Activated naive CD8-positive, alpha-beta T cell treated with anti-CD3 and anti-CD28 coated beads, Interleukin-2, amount 50 U/mL, for 16 hours (primary cell): ENCODE results near the gene SH3PXD2A.
"Not testable (repeated sequence)": the region's sequence is repeated elsewhere in the genome, so short reads cannot be mapped to it uniquely, and the experiment has no call there.

Source experiments
- DNase-seq: peaks from one replicate; pipeline ENCODE4 v3.0.0-alpha.2; 2020; ENCODE audit warnings: low read depth, low spot score

Gene SH3PXD2A

GRCh38 chr10:103813312-103813711 lies 42.1 kb downstream of the SH3PXD2A start:
- DNase-seq: not testable (repeated sequence)

- no peak for DNase-seq
Measured at GRCh38 chr10:103812432-103812831, 42.9 kb downstream of the SH3PXD2A start.

- DNase-seq: no peak
Measured at GRCh38 chr10:103812004-103812403, 43.4 kb downstream of the SH3PXD2A start.

DNA sequence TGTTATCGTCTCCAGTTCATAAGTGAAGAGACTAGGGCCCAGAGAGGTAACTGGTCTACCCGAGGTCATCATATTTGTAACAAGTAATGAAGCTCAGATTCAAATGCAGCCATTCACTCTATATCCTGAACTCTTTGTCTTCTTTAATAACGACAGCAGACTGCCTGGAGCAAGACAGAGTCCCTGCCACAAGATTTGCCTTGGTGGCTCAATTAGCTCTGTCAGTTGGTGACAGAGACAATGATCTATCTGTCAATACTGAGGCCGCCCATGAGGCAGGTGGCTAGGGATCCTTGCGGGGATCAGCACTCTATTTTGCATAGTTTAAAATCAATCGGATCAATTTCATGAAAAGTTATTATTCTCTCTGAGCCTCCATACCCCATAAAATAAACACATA lies 43.9 kb downstream of the SH3PXD2A start:
- DNase-seq: no peak

DNA sequence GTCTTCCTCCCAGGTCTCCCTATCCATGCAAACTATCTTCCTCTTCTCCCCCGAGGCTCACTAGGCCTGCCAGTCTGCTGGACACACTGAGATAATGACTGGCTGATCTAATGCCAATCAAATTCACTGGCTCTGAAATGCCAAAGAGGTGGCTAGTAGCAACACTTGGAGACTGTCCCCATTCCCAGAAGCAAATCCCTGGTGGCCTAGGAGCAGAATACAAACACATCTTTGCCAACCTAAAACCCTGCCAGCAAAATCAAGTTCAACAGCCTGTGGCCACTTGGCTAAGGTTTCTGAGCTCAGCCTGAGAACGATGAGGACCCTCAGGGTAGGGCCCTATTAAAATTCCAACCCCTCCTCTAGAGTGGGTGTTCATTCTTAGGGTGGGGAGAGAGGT lies 46.6 kb downstream of the SH3PXD2A start:
- no peak for DNase-seq

GRCh38 chr10:103807996-103808395 lies 47.4 kb downstream of the SH3PXD2A start:
- no peak for DNase-seq

DNA sequence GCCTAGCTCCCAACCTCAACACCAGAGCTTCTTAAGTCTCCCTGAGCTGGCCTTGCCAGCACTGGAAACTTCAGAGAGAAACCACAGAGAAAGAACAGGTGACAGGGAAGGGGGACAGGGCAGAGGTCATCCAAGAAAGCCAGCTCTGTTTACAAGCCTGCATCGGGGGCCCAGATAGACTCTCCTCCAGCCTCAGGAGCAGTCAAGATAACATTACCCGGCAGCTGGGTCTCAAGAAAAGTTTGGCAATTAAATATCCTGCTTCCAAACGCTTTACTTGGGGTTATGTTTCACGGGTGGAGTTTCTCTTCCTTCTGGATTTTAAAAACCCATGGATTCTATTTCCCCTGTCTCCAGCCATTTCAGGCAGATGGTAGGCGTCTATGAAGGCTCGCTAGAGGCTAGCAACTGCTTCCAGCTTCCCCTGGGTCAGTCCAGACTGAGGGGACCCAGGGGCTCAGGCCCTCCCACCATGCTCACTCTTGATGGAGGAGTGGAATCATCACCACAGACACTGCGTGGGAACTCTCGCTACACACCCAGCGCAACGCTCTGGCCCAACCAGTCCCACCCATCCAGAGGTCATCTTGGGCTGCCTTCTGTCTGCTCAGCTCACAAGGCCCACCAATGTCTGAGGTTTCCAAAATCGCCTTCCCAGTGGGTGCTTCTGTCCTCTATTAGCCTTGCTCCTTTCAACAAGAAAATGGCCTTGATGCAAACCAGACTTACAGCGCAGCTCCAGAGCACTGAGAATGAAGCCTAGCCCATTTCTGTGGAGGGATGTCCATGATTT lies 48.8 kb downstream of the SH3PXD2A start:
- DNase-seq: no peak

- no peak for DNase-seq
Measured at GRCh38 chr10:103805781-103806180, 49.6 kb downstream of the SH3PXD2A start.

DNA sequence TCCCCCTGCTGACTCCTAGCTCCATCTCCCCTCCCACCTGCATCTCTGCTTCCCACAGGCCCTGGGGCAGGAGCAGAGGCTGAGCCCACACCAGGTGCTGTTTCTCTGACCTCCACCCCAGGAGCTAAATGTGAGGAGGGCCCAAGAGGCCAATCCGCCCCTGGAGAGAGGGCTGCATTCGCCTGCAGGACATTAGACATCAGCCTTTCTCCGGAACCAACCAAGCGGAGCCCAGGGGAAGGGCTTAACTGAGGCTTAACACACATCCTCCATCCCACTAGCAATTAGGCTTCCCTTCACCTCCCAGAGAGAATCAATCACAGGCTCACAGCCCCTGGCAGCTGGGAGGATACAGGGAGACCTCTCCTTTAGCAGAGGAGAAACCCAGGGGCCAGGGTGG lies 50.5 kb downstream of the SH3PXD2A start:
- no peak for DNase-seq

DNA sequence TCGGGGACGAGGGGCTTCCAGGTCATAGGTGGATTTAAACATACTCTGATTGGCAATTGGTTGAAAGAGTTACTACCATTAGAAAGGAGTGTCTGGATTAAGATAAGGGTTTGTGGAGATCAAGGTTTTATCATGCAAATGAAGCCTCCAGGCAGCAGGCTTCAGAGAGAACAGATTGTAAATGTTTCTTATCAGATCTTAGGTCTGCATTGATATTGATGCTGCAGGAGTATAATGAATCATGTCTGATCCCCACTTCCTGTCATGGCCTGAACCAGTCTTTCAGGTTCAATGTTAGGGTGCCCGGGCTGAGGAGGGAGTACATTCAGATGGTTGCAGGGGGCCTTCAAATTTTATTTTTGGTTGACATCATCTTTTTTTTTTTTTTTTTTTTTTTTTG lies 51.4 kb downstream of the SH3PXD2A start:
- DNase-seq: no peak

- DNase-seq: no peak
Measured at GRCh38 chr10:103802637-103803353, 52.6 kb downstream of the SH3PXD2A start.

DNA sequence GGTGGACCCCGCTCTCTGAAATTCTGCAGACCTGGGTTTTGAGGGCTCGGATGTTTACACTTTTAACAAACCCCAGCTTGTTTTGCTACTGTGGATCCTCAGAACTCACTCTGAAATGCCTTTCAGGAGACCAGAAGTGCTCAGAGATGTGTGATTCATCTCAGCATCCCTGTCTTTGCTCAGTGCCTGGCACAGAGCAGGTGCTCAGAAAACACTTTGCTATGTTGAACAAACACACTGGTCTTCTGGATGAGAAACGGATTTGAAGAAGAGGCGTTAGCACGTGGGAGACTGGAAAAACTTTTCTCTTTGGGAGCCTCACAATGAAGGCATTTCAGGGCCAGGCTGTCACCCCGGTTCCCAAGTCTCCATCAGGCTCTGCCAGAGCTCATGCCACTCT lies 53.3 kb downstream of the SH3PXD2A start:
- DNase-seq: no peak

DNA sequence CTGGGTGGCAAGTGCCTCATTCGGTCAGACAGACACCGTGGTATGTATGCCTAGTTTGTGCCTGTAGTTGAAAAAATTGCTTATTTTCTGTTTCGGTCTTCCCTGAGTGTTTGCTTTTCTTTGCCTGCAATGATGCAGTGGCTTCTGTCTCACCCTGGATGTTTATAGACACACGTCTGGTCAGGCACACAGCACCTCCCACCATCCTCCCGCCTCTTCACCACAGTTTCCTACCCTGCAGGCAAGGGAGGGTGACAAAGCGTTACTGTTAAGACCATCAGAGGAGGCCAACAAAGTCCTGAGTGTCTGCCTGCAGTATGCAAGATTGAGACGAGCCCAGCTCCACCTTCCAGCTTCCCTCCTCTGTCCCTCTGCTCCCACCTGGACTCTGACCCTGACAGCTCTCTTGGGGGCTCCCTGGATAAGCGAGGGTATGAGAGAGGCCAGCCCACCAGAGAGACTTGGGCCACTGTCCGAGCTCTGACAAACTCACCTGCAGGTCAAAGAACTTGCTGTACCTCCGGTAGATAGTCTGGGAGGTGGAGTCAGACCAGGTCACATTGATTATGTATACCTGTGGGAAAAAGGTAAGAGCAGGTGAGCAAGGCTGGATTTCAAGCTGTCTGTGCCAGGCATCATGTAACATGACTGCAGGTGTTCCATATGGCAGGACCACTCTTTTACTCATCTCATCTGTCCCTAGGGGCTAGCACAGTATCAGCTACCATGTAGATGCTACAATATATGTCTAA lies 54.4 kb downstream of the SH3PXD2A start:
- no peak for DNase-seq

DNA sequence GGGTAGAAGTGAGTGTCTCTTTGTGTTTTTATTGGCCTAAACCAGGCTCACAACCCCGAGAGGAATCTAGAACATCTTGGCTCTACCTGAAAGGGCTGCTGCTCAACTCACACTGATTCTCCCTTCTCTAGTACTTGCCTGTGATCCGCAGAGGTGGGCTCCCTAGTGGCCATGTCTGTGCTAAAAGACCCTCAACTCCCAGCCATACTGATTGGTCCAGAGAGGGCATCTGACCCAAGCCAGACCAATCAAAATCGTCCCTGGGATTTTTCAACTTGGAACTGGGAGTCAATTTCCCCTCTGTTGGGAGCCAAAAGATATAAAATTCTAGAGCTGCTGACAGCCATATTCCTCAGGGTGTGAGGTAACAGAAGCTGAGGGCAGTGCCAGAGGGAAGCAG lies 55.3 kb downstream of the SH3PXD2A start:
- DNase-seq: no peak

DNA sequence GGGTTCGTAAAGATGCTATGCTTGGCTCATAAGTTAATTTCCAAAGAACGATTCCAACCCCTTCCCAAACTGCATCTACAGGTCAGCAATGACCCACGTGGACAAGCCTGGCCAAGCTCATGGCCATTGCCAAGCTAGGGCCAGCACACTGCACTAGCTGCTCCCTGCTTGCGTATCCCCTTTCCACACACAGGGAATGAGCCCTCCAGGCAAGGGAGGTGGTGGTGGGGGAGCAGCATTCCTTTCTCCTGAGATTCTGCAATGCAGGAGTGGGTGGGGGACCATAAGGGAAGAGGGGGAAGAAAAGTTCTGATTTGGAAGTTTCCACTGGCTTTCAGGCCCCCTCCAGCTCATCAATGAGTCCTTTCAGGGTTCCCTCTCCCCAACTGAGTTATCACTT lies 56.0 kb downstream of the SH3PXD2A start:
- DNase-seq: no peak

DNA sequence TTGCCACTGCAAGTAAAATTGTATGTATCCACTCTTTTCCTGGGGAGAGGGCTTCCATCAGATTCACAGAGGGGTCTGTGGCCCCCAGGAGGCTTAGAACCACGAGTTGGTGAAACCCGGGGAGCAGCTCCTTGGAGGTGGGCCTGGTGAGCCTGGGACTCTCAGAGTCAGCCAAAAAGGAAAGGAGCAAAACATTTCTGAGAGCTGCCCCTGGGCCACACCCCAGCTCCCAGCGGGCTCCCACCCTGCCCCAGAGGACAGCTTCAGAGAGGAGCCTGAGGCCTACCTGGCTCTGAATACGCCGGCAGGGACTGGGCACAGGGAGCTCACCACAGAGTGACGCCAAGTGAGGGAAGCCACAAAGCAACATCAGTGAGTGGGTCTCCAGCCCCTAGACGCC lies 56.9 kb downstream of the SH3PXD2A start:
- DNase-seq: no peak

GRCh38 chr10:103797857-103798256 lies 57.5 kb downstream of the SH3PXD2A start:
- no peak for DNase-seq

- DNase-seq: no peak
Measured at GRCh38 chr10:103795634-103796270, 59.6 kb downstream of the SH3PXD2A start.

GRCh38 chr10:103794996-103795395 lies 60.4 kb downstream of the SH3PXD2A start:
- no peak for DNase-seq

GRCh38 chr10:103793920-103794883 lies 61.2 kb downstream of the SH3PXD2A start:
- no peak for DNase-seq

- no peak for DNase-seq
Measured at GRCh38 chr10:103793429-103793828, 61.9 kb downstream of the SH3PXD2A start.
